GM13977 (cell line): ENCODE data around the gene GALNT4.

Experiments
- DNase-seq: peaks from one replicate; pipeline ENCODE4 v3.0.0; 2012; ENCODE audit warnings: low spot score
- CTCF ChIP-seq: IDR thresholded peaks from 2 replicates; pipeline ENCODE4 v1.5.1; 2012; ENCODE audit warnings: mild to moderate bottlenecking, control low read depth; ENCODE audit not compliant: insufficient read depth; ENCODE audit errors: extremely low read depth, missing control alignments
- in situ Hi-C: fragments of 300-500 bp; cut with MboI; formaldehyde crosslinking; loops from one replicate; pipeline ENCODE4 v1.12.0; 2022; ENCODE audit warnings: low sequenced_read_pairs, low pct_unique_long_range_greater_than_20kb, mixed read lengths, inconsistent platforms; ENCODE audit not compliant: unreplicated experiment

GALNT4 gene

DNA sequence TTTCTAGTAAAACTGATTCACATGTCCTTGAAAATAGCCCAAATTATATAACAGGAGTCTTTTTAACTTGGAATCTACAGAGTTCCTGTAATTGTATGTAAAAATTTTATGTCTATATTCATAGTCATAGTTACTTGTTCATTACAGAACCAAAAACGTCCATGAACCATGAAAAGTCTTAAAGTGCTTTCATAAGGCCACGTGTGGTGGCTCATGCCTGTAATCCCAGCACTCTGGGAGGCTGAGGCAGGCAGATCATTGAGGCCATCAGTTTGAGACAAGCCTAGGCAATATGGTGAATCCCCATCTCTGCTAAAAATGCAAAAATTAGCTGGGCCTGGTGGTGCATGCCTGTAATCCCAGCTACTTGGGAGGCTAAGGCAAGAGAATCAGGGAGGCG is 48.4 kb downstream of the GALNT4 start:
- no peak for DNase-seq
- in situ Hi-C loops: loop anchor here (10.0 kb wide), 1 partner anchor 49 kb away; the partner anchor contains the start of genes GALNT4 and POC1B
- TF ChIP-seq CTCF: no peak

- in situ Hi-C loops: loop anchor here (10.0 kb wide), 1 partner anchor 49 kb away; the partner anchor contains the start of genes GALNT4 and POC1B
- no peak for TF ChIP-seq CTCF
- DNase-seq: no peak
Observed at GRCh38 chr12:89475203-89475990, 49.2 kb downstream of the GALNT4 start.

DNA sequence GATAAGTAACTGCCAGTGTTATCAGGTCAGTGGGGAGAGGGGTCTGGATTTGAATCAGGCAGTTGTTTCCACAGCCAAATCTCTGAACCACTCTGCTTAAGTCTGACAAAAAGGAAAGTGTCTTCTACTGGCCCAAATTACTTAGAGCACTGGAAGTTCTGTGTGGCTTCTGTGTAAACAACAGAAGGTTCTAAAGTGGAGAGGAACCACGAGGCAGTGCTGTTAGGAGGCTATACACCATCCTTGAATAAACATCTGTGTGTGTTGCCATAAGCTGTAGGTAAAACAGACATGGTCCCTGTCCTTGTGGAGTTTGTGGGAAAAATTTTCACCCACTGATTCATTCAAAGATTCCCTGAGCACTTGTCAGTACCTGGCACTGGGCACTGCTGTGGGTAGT is 50.0 kb downstream of the GALNT4 start:
- no peak for TF ChIP-seq CTCF
- no peak for DNase-seq
- in situ Hi-C loops: loop anchor here (10.0 kb wide), 1 partner anchor 50 kb away; the partner anchor contains the start of genes GALNT4 and POC1B
